SU-DHL-6 (cell line): ENCODE results near the gene YARS1.

Source experiments
- EZH2phosphoT487 ChIP-seq: fragments of 200-600 bp; sonication (generic), shearing (Covaris generic); conservative IDR thresholded peaks from 2 replicates; pipeline ENCODE4 v1.6.1; 2018; ENCODE audit warnings: mild to moderate bottlenecking, antibody characterized with exemption, low read length, moderate library complexity, mixed read lengths
- TF ChIP-seq, protein P1 (sequence below): fragments of 200-600 bp; sonication (generic); IDR thresholded peaks from one replicate; pipeline ENCODE4 v1.5.1; 2017; ENCODE audit warnings: antibody characterized with exemption, mild to moderate bottlenecking, low read length, moderate library complexity; ENCODE audit not compliant: insufficient read depth, poor library complexity, severe bottlenecking

GRCh38 chr1:32811265-32811664, 5.9 kb downstream of the YARS1 start:
- TF ChIP-seq, protein P1, sequence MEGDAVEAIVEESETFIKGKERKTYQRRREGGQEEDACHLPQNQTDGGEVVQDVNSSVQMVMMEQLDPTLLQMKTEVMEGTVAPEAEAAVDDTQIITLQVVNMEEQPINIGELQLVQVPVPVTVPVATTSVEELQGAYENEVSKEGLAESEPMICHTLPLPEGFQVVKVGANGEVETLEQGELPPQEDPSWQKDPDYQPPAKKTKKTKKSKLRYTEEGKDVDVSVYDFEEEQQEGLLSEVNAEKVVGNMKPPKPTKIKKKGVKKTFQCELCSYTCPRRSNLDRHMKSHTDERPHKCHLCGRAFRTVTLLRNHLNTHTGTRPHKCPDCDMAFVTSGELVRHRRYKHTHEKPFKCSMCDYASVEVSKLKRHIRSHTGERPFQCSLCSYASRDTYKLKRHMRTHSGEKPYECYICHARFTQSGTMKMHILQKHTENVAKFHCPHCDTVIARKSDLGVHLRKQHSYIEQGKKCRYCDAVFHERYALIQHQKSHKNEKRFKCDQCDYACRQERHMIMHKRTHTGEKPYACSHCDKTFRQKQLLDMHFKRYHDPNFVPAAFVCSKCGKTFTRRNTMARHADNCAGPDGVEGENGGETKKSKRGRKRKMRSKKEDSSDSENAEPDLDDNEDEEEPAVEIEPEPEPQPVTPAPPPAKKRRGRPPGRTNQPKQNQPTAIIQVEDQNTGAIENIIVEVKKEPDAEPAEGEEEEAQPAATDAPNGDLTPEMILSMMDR: no peak
- no peak for TF ChIP-seq EZH2phosphoT487
